SK-N-SH (cell line): ENCODE results near the gene RPL18. TPM values are rescaled to one million over a fixed set of nuclear protein-coding genes. Genes with fewer than 3 reads are reported as not detected.

ENCODE experiments used
- CTCF ChIA-PET: fragments of 300-600, 350-600 bp; formaldehyde crosslinking; extraction: SDS; loops from one replicate; lab custom pipeline; 2021; lab: Yijun Ruan, JAX
- POLR2A ChIA-PET: fragments of 350-600 bp; sonication (Branson Sonifier 250); formaldehyde crosslinking; extraction: SDS; loops from one replicate; lab custom pipeline; 2020; ENCODE audit warnings: antibody characterized with exemption, inconsistent platforms; lab: Yijun Ruan, JAX
- DNase-seq: peaks from one replicate; pipeline ENCODE4 v3.0.0; 2012
- H2AFZ ChIP-seq: fragments of 200-600 bp; sonication (generic); 2 replicates; pipeline ENCODE4 v1.8.1; 2016; ENCODE audit warnings: antibody characterized with exemption, mild to moderate bottlenecking, low read depth
- H3F3A ChIP-seq: fragments of 200-600 bp; sonication (generic); replicated peaks from 2 replicates; pipeline ENCODE3; 2016; ENCODE audit warnings: antibody characterized with exemption, mild to moderate bottlenecking; ENCODE audit not compliant: insufficient read depth
- H3K27ac ChIP-seq, 2 experiments: fragments of 200-500 bp in 1 of 2; fragments of 200-600 bp in 1 of 2; sonication (Bioruptor generic) in 1 of 2; sonication (generic), shearing (Covaris generic) in 1 of 2; 2 replicates each; pipeline versions ENCODE4 v1.5.1 to v1.6.1; 2014 to 2016; ENCODE audit warnings: low read depth in 2 of 2, inconsistent platforms in 1 of 2, low read length in 1 of 2, mild to moderate bottlenecking in 1 of 2, mixed read lengths in 1 of 2
- H3K27me3 ChIP-seq: fragments of 200-600 bp; sonication (generic), shearing (Covaris generic); 2 replicates; pipeline ENCODE4 v1.6.1; 2016; ENCODE audit warnings: mixed run types; ENCODE audit not compliant: insufficient read depth
- H3K36me3 ChIP-seq, 2 experiments: fragments of 200-500 bp in 1 of 2; fragments of 200-600 bp in 1 of 2; sonication (Bioruptor generic) in 1 of 2; sonication (generic) in 1 of 2; replicated peaks in 1 of 2; 2 replicates each; pipeline versions ENCODE3 to v1.5.1; 2014 to 2016; ENCODE audit warnings: low read length in 1 of 2, mild to moderate bottlenecking in 1 of 2; ENCODE audit not compliant: insufficient read depth in 2 of 2, control insufficient read depth in 1 of 2
- H3K4me1 ChIP-seq, 2 experiments: fragments of 200-500 bp in 1 of 2; fragments of 200-600 bp in 1 of 2; sonication (Bioruptor generic) in 1 of 2; sonication (generic), shearing (Covaris generic) in 1 of 2; 2 replicates each; pipeline versions ENCODE4 v1.5.1 to v1.6.1; 2014 to 2016; ENCODE audit warnings: low read depth in 1 of 2, low read length in 1 of 2, mixed run types in 1 of 2; ENCODE audit not compliant: insufficient read depth in 2 of 2, control insufficient read depth in 1 of 2
- H3K4me2 ChIP-seq: fragments of 200-600 bp; sonication (generic), shearing (Covaris generic); 2 replicates; pipeline ENCODE4 v1.6.1; 2017; ENCODE audit warnings: mixed run types
- H3K4me3 ChIP-seq, 2 experiments: fragments of 200-500 bp in 1 of 2; fragments of 200-600 bp in 1 of 2; sonication (Bioruptor generic) in 1 of 2; sonication (generic), shearing (Covaris generic) in 1 of 2; 2 replicates each; pipeline versions ENCODE4 v1.5.1 to v1.8.1; 2014 to 2016; ENCODE audit warnings: low read depth in 2 of 2, inconsistent platforms in 1 of 2, low read length in 1 of 2, mild to moderate bottlenecking in 1 of 2, mixed read lengths in 1 of 2, moderate library complexity in 1 of 2
- H3K79me2 ChIP-seq: fragments of 200-600 bp; sonication (generic); 2 replicates; pipeline ENCODE4 v1.8.1; 2017; ENCODE audit warnings: mild to moderate bottlenecking; ENCODE audit not compliant: insufficient read depth
- H3K9ac ChIP-seq: fragments of 200-600 bp; sonication (generic); 2 replicates; pipeline ENCODE4 v1.6.1; 2017; ENCODE audit warnings: mixed run types
- H3K9me2 ChIP-seq: fragments of 200-600 bp; sonication (generic); 2 replicates; pipeline ENCODE4 v1.6.1; 2017; ENCODE audit warnings: mixed run types
- H3K9me3 ChIP-seq: fragments of 200-600 bp; sonication (generic); 2 replicates; pipeline ENCODE4 v1.6.1; 2017; ENCODE audit warnings: mixed run types, mild to moderate bottlenecking, moderate library complexity
- H4K20me1 ChIP-seq: fragments of 200-600 bp; sonication (generic); 2 replicates; pipeline ENCODE4 v1.6.1; 2017; ENCODE audit warnings: mild to moderate bottlenecking, mixed run types; ENCODE audit not compliant: insufficient read depth
- EZH2phosphoT487 ChIP-seq: fragments of 200-600 bp; sonication (generic); IDR thresholded peaks from 2 replicates; pipeline ENCODE4 v1.6.1; 2017; ENCODE audit warnings: low read depth, mixed run types, mild to moderate bottlenecking, antibody characterized with exemption, moderate library complexity, borderline replicate concordance
- FOXJ3 ChIP-seq: sonication (generic); formaldehyde crosslinking; IDR thresholded peaks from 2 replicates; pipeline ENCODE4 v1.5.1; 2020; ENCODE audit warnings: mild to moderate bottlenecking, missing genetic modification reagents
- GABPA ChIP-seq: IDR thresholded peaks from 2 replicates; pipeline ENCODE4 v1.4.0; 2012; ENCODE audit warnings: low read depth, mild to moderate bottlenecking
- IRF3 ChIP-seq: fragments of 150-350 bp; IDR thresholded peaks from 2 replicates; pipeline ENCODE4 v1.6.1; 2016; ENCODE audit warnings: mild to moderate bottlenecking, low read depth, low read length
- MEF2A ChIP-seq: IDR thresholded peaks from 2 replicates; pipeline ENCODE4 v1.4.0; 2012; ENCODE audit warnings: low read depth, borderline replicate concordance
- POLR2AphosphoS5 ChIP-seq: IDR thresholded peaks from 2 replicates; pipeline ENCODE4 v1.6.1; 2012; ENCODE audit warnings: low read depth, low read length
- SMC3 ChIP-seq: IDR thresholded peaks from 2 replicates; pipeline ENCODE4 v1.6.1; 2012; ENCODE audit warnings: low read depth, low read length, improper control_type of control experiment
- TCF12 ChIP-seq: IDR thresholded peaks from 2 replicates; pipeline ENCODE4 v1.4.0; 2012
- TEAD4 ChIP-seq: IDR thresholded peaks from 2 replicates; pipeline ENCODE4 v1.4.0; 2012; ENCODE audit warnings: mild to moderate bottlenecking, borderline replicate concordance; ENCODE audit not compliant: insufficient read depth
- USF2 ChIP-seq: fragments of 150-350 bp; IDR thresholded peaks from 2 replicates; pipeline ENCODE4 v1.6.1; 2017; ENCODE audit warnings: antibody characterized with exemption, low read length, low read depth, borderline replicate concordance
- WGBS: methylation state at CpG from one replicate; pipeline ENCODE4 v1.1.6; 2017; ENCODE audit warnings: low lambda C conversion rate; 5-methylcytosine and 5-hydroxymethylcytosine counted together
- polyA plus RNA-seq, 3 experiments: library from polyadenylated mRNA; depleted of rRNA; stranded (reverse); fragments of >200 nt; gene quantifications; 2 replicates each; pipeline ENCODE4 v1.2.3, GENCODE V29; 2012
- TF ChIP-seq, protein P1 (sequence below): IDR thresholded peaks from 2 replicates; pipeline ENCODE4 v1.6.1; 2012; ENCODE audit warnings: mild to moderate bottlenecking, low read depth, low read length, moderate library complexity
- TF ChIP-seq, protein P2 (sequence below): IDR thresholded peaks from 2 replicates; pipeline ENCODE4 v1.4.0; 2012; ENCODE audit warnings: low read depth, borderline replicate concordance

RPL18 gene
- polyA plus RNA-seq, 1 of the 3 experiments (the other 2 are of a cell fraction), result 2,225 TPM

- no peaks in the 10 kb centered on the region for H3K36me3 ChIP-seq
- H3K4me1 ChIP-seq, result peaks cover 4 to 6% of the 10 kb centered on the region in 2 experiments; a peak in 2 of 4 replicates
- H3K9ac ChIP-seq, result peak overlapping the region; percentile 55
- peak overlapping the region; percentile 96 for H2AFZ ChIP-seq
- 2% methylated on average over 6 of the region's 6 CpGs for WGBS
- H3K9me2 ChIP-seq, result no peaks in the 10 kb centered on the region
- H3K4me2 ChIP-seq, result peak overlapping the region; percentile 99
- no peak for DNase-seq
- TF ChIP-seq SMC3, result no peak
- TF ChIP-seq GABPA, result no peak
- TF ChIP-seq TEAD4, result no peak
- no peak for TF ChIP-seq POLR2AphosphoS5
- no peak for TF ChIP-seq EZH2phosphoT487
- no peak for TF ChIP-seq TCF12
- no peak for TF ChIP-seq FOXJ3 (CRISPR knock-in tag)
- TF ChIP-seq IRF3, result no peak
- TF ChIP-seq, protein P1, sequence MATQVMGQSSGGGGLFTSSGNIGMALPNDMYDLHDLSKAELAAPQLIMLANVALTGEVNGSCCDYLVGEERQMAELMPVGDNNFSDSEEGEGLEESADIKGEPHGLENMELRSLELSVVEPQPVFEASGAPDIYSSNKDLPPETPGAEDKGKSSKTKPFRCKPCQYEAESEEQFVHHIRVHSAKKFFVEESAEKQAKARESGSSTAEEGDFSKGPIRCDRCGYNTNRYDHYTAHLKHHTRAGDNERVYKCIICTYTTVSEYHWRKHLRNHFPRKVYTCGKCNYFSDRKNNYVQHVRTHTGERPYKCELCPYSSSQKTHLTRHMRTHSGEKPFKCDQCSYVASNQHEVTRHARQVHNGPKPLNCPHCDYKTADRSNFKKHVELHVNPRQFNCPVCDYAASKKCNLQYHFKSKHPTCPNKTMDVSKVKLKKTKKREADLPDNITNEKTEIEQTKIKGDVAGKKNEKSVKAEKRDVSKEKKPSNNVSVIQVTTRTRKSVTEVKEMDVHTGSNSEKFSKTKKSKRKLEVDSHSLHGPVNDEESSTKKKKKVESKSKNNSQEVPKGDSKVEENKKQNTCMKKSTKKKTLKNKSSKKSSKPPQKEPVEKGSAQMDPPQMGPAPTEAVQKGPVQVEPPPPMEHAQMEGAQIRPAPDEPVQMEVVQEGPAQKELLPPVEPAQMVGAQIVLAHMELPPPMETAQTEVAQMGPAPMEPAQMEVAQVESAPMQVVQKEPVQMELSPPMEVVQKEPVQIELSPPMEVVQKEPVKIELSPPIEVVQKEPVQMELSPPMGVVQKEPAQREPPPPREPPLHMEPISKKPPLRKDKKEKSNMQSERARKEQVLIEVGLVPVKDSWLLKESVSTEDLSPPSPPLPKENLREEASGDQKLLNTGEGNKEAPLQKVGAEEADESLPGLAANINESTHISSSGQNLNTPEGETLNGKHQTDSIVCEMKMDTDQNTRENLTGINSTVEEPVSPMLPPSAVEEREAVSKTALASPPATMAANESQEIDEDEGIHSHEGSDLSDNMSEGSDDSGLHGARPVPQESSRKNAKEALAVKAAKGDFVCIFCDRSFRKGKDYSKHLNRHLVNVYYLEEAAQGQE, result no peak
- no peak for TF ChIP-seq USF2
- no peak for TF ChIP-seq MEF2A
- TF ChIP-seq, protein P2, sequence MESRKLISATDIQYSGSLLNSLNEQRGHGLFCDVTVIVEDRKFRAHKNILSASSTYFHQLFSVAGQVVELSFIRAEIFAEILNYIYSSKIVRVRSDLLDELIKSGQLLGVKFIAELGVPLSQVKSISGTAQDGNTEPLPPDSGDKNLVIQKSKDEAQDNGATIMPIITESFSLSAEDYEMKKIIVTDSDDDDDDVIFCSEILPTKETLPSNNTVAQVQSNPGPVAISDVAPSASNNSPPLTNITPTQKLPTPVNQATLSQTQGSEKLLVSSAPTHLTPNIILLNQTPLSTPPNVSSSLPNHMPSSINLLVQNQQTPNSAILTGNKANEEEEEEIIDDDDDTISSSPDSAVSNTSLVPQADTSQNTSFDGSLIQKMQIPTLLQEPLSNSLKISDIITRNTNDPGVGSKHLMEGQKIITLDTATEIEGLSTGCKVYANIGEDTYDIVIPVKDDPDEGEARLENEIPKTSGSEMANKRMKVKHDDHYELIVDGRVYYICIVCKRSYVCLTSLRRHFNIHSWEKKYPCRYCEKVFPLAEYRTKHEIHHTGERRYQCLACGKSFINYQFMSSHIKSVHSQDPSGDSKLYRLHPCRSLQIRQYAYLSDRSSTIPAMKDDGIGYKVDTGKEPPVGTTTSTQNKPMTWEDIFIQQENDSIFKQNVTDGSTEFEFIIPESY, result no peak
- H3K27ac ChIP-seq, result peak overlapping the region; percentile 54 to 69; a peak in 3 of 4 replicates
- no peaks in the 10 kb centered on the region for H3K79me2 ChIP-seq
- peak overlapping the region; percentile 43 to 74 for H3K4me3 ChIP-seq
- CTCF ChIA-PET, result interaction anchor here (0.6 to 2.7 kb wide), 25 partner anchors 8 to 325 kb away, joined by 3 to 35 read pairs (median 5); partner anchors contain the start of genes BAX, FUT1 and HSD17B14
- peaks cover 11% of the 10 kb centered on the region for H3F3A ChIP-seq
- POLR2A ChIA-PET, result interaction anchor here (0.8 to 1.9 kb wide), 8 partner anchors 11 to 102 kb away, joined by 3 to 9 read pairs (median 6); partner anchors contain the start of genes RPL18 and SPHK2
- no peaks in the 10 kb centered on the region for H4K20me1 ChIP-seq
- no peaks in the 10 kb centered on the region for H3K9me3 ChIP-seq
- no peaks in the 10 kb centered on the region for H3K27me3 ChIP-seq
Observed at GRCh38 chr19:48645620-48646000, 26.6 kb upstream of the RPL18 start.
